Endothelial cell (in vitro differentiated cells): Measurements from ENCODE around the gene KAZN. TPM values are rescaled to one million over a fixed set of nuclear protein-coding genes. Genes with fewer than 3 reads are reported as not detected.
A peak's percentile ranks its signal among the peaks of the same experiment; 100 is the strongest.

Experiments
- DNase-seq: peaks from one replicate; pipeline ENCODE4 v3.0.0; 2021; ENCODE audit warnings: low spot score
- H3K27ac Mint-ChIP-seq: one replicate; pipeline ENCODE4 v1.8.0; 2021; ENCODE audit warnings: mixed read lengths, inconsistent platforms; ENCODE audit not compliant: unreplicated experiment
- H3K27me3 Mint-ChIP-seq: one replicate; pipeline ENCODE4 v1.8.0; 2021; ENCODE audit warnings: mild to moderate bottlenecking, moderate library complexity, mixed read lengths, inconsistent platforms; ENCODE audit not compliant: unreplicated experiment
- H3K36me3 Mint-ChIP-seq: one replicate; pipeline ENCODE4 v1.8.0; 2021; ENCODE audit warnings: mild to moderate bottlenecking, low read depth, mixed read lengths, inconsistent platforms; ENCODE audit not compliant: unreplicated experiment
- H3K4me1 Mint-ChIP-seq: one replicate; pipeline ENCODE4 v1.8.0; 2021; ENCODE audit warnings: mild to moderate bottlenecking, mixed read lengths, inconsistent platforms; ENCODE audit not compliant: unreplicated experiment
- H3K4me3 Mint-ChIP-seq: one replicate; pipeline ENCODE4 v1.8.0; 2021; ENCODE audit warnings: mild to moderate bottlenecking, mixed read lengths, inconsistent platforms; ENCODE audit not compliant: unreplicated experiment
- H3K9me3 Mint-ChIP-seq: one replicate; pipeline ENCODE4 v1.8.0; 2021; ENCODE audit warnings: mixed read lengths, inconsistent platforms; ENCODE audit not compliant: unreplicated experiment
- total RNA-seq: library from RNA; stranded (reverse); fragmentation: NEBNext Ultra II Directional; extraction: Animal tissue kit (Norgen Biotek cat#: 25700); gene quantifications from one replicate; pipeline ENCODE4 v1.2.1, GENCODE V29; 2021; ENCODE audit not compliant: unreplicated experiment
- TF ChIP-seq, protein P1 (sequence below): fragments of 200-600 bp; sonication (generic); IDR thresholded peaks from one replicate; pipeline ENCODE4 v1.5.0; 2021; ENCODE audit warnings: antibody characterized with exemption; ENCODE audit not compliant: unreplicated experiment

Gene KAZN
- total RNA-seq, 1 donor from 2014 or later, result 10.1 TPM

DNA sequence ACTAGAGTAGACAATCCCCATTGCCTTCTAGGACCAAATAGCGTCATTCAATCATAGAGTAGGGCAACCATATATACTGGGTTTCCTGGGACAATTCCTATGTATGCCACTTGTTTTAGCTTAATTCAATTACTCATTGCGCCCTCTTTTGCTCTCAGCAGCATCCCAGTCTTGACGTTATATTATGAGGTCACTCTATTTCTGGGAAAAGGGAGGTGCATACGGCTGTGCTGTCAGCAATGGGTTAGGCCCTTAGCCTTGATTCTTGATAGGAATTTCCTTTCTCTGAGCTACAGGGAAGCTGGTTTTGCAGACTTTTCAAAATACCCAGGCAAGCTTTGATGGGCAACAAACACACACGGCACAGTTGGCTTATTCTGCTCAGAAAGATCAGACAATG lies 4.4 kb upstream of the KAZN start:
- H3K36me3 Mint-ChIP-seq, result no peaks in the 10 kb centered on the region
- no peak overlapping the region for H3K27ac Mint-ChIP-seq
- no peak for DNase-seq
- TF ChIP-seq, protein P1, sequence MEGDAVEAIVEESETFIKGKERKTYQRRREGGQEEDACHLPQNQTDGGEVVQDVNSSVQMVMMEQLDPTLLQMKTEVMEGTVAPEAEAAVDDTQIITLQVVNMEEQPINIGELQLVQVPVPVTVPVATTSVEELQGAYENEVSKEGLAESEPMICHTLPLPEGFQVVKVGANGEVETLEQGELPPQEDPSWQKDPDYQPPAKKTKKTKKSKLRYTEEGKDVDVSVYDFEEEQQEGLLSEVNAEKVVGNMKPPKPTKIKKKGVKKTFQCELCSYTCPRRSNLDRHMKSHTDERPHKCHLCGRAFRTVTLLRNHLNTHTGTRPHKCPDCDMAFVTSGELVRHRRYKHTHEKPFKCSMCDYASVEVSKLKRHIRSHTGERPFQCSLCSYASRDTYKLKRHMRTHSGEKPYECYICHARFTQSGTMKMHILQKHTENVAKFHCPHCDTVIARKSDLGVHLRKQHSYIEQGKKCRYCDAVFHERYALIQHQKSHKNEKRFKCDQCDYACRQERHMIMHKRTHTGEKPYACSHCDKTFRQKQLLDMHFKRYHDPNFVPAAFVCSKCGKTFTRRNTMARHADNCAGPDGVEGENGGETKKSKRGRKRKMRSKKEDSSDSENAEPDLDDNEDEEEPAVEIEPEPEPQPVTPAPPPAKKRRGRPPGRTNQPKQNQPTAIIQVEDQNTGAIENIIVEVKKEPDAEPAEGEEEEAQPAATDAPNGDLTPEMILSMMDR, result no peak
- no peaks in the 10 kb centered on the region for H3K9me3 Mint-ChIP-seq
- H3K4me3 Mint-ChIP-seq, result no peak overlapping the region
- peaks cover 11% of the 10 kb centered on the region for H3K27me3 Mint-ChIP-seq
- no peaks in the 10 kb centered on the region for H3K4me1 Mint-ChIP-seq

DNA sequence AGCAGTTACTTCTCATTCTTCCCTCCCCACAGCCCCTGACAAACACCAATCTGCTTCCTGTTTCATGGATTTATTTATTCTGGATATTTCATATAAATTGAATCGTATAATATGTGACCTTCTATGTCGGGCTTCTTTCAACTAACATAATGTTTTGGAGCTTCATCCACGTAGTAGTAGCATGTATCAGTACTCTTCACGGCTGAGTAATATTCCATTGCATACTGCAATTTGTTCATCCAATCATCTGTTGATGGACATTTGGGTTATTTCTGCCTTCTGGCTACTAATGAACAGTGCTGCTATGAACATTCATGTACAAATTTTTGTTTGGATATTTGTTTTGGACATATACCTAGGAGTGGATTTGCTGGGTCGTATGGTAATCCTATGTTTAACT lies 1.9 kb upstream of the KAZN start:
- H3K36me3 Mint-ChIP-seq, result no peaks in the 10 kb centered on the region
- no peak for DNase-seq
- no peaks in the 10 kb centered on the region for H3K9me3 Mint-ChIP-seq
- peaks cover 4% of the 10 kb centered on the region for H3K4me1 Mint-ChIP-seq
- TF ChIP-seq, protein P1, result no peak
- peaks cover 12% of the 10 kb centered on the region for H3K27me3 Mint-ChIP-seq
- H3K27ac Mint-ChIP-seq, result no peak overlapping the region
- H3K4me3 Mint-ChIP-seq, result no peak overlapping the region

DNA sequence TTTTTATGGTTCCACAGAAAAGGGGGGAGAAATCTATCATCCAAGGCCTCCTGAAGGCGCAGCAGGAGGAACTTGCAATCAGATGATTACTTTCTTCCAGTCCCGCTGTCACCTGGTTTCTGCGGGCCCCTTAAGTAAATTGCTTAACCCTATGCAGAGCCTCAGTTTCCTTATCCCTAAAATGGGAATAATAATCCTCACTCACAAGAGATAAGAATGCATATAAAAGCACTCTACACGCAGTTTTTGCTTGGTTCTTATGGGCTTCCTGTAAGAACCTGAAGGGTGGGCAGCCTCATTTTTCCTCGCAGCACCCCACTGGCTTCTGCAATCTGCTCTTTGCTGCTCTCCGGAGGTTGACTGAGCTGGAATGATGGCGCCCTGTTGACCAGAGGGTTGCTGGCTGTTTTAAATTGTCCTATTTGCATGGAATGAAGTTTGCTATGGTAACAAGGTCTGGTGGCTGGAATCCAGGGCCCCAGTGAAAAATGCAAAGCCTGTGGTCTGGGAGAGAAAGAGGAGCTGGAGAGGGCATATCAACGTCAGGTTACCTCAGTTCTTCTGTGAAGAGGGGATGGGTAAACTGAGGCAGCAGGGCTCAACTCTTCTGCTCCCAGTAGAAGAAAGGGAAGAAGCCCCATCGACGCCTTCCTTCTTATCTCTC lies 1.0 kb upstream of the KAZN start:
- peaks cover 6% of the 10 kb centered on the region for H3K4me1 Mint-ChIP-seq
- H3K27ac Mint-ChIP-seq, result no peak overlapping the region

DNA sequence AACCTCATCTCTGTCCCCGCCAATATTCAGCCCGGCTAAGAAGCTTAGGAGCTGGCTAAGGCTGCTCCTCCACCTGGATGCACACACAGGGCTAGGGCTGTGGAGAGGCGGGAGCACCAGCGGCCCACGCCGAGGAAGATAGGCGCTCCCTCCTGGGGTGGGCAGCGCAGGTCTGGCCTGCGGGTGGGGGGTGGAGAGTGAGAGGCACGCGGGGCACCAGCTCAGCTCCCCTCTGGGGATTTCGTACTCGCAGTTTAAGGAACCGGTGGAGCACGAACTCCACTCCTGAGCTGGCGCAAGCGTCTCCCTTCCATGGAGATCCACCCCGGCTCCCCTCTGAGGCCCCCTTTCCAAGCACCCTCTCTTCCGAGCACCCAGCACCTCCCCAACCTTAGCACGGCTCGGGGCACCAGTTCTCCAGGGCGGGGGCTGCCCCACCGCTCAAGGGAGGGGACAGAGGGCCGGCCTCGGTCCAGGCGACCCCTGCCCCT lies 433 bp upstream of the KAZN start:
- peak overlapping the region; percentile 79 for H3K4me3 Mint-ChIP-seq
- no peaks in the 10 kb centered on the region for H3K9me3 Mint-ChIP-seq
- no peak for DNase-seq
- H3K27ac Mint-ChIP-seq, result no peak overlapping the region
- H3K27me3 Mint-ChIP-seq, result peaks cover 14% of the 10 kb centered on the region
- TF ChIP-seq, protein P1, result no peak
- no peaks in the 10 kb centered on the region for H3K36me3 Mint-ChIP-seq
- H3K4me1 Mint-ChIP-seq, result peaks cover 10% of the 10 kb centered on the region

More for the DNA sequence above, 1.0 kb upstream of the KAZN start:
- peaks cover 14% of the 10 kb centered on the region for H3K27me3 Mint-ChIP-seq
- no peaks in the 10 kb centered on the region for H3K36me3 Mint-ChIP-seq
- peak overlapping the region; percentile 11 for H3K4me3 Mint-ChIP-seq
- DNase-seq, result no peak
- TF ChIP-seq, protein P1, result no peak
- no peaks in the 10 kb centered on the region for H3K9me3 Mint-ChIP-seq

DNA sequence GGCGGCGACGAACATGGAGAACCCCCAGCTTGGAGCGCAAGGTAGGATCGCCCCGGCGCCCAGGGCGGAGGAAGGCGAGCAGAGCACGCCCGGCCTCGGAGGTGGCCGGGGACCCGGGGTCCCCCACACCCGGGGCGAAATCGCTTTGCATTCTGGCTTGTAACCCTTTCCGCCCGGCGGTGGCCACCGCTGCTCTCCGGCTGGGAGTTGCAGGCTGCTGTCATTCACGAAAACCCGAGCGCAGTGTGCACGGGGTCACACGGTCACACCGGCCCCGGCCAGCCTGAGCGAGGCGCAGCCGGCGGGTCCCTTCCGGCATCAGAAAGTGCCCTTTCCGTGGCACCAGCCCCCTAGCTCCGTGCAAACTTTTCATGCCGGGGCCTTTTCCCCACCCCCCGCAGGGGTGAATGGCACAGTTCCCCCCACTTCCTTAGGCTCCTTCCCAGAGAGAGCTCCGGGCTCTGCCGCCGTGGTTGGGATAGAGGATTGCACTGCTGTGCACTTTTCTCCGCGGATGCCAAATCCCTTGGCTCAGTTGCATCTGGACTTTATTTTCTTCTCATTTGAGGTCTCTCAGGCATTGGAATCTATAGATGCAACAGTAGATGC lies 802 bp downstream of the KAZN start:
- TF ChIP-seq, protein P1, result no peak
- no peaks in the 10 kb centered on the region for H3K9me3 Mint-ChIP-seq
- H3K27me3 Mint-ChIP-seq, result peaks cover 7% of the 10 kb centered on the region
- H3K4me1 Mint-ChIP-seq, result peaks cover 13% of the 10 kb centered on the region
- no peak overlapping the region for H3K27ac Mint-ChIP-seq
- H3K36me3 Mint-ChIP-seq, result no peaks in the 10 kb centered on the region
- peak; percentile 38 for DNase-seq
- peak overlapping the region; percentile 65 for H3K4me3 Mint-ChIP-seq
